T-helper 1 cell (primary cell): ENCODE results near the gene BACE2.
"Not testable (repeated sequence)": the region's sequence is repeated elsewhere in the genome, so short reads cannot be mapped to it uniquely, and the experiment has no call there.

Experiments
- DNase-seq, 5 donors: peaks; one replicate each; pipeline ENCODE4 v3.0.0-alpha.2; 2012 to 2020

The BACE2 gene

GRCh38 chr21:41216486-41216885 lies 48.5 kb downstream of the BACE2 start:
- DNase-seq: no peak

GRCh38 chr21:41217671-41218385 lies 49.9 kb downstream of the BACE2 start:
- DNase-seq: no peak

GRCh38 chr21:41219498-41220207 lies 51.7 kb downstream of the BACE2 start:
- no peak for DNase-seq

GRCh38 chr21:41220208-41220733 lies 52.3 kb downstream of the BACE2 start:
- DNase-seq: no peak

- no peak for DNase-seq
These were observed 54.5 kb downstream of the BACE2 start for GRCh38 chr21:41222247-41223068.

- no peak for DNase-seq
These were observed 58.9 kb downstream of the BACE2 start for GRCh38 chr21:41226853-41227252.

GRCh38 chr21:41227357-41228005 lies 59.5 kb downstream of the BACE2 start:
- no peak for DNase-seq

- no peak for DNase-seq
These were observed 60.0 kb downstream of the BACE2 start for GRCh38 chr21:41228006-41228370.

- no peak for DNase-seq
These were observed 60.5 kb downstream of the BACE2 start for GRCh38 chr21:41228492-41228891.

- no peak for DNase-seq
These were observed 61.0 kb downstream of the BACE2 start for GRCh38 chr21:41228958-41229357.

- DNase-seq: no peak
These were observed 61.7 kb downstream of the BACE2 start for GRCh38 chr21:41229509-41230248.

- DNase-seq: no peak
These were observed 62.5 kb downstream of the BACE2 start for GRCh38 chr21:41230497-41230896.

- no peak for DNase-seq
These were observed 63.1 kb downstream of the BACE2 start for GRCh38 chr21:41231060-41231459.

GRCh38 chr21:41232013-41232412 lies 64.1 kb downstream of the BACE2 start:
- DNase-seq: no peak

GRCh38 chr21:41233916-41234315 lies 66.0 kb downstream of the BACE2 start:
- no peak for DNase-seq

GRCh38 chr21:41234569-41234968 lies 66.6 kb downstream of the BACE2 start:
- no peak for DNase-seq

GRCh38 chr21:41235201-41235600 lies 67.2 kb downstream of the BACE2 start:
- DNase-seq: no peak

- DNase-seq: no peak
These were observed 68.5 kb downstream of the BACE2 start for GRCh38 chr21:41236352-41236973.

GRCh38 chr21:41238081-41238796 lies 70.3 kb downstream of the BACE2 start:
- not testable (repeated sequence) for DNase-seq

GRCh38 chr21:41240040-41240439 lies 72.1 kb downstream of the BACE2 start:
- DNase-seq: no peak

- DNase-seq: no peak
These were observed 73.4 kb downstream of the BACE2 start for GRCh38 chr21:41241341-41241740.
